Activated CD8-positive, alpha-beta memory T cell treated with anti-CD3 and anti-CD28 coated beads, Interleukin-2, amount 50 U/mL, for 4 hours (primary cell): Measurements from ENCODE around the gene PSMB2.
A peak's percentile ranks its signal among the peaks of the same experiment; 100 is the strongest.

Experiments used
- DNase-seq: peaks from one replicate; pipeline ENCODE4 v3.0.0-alpha.2; 2020

Gene PSMB2

DNA sequence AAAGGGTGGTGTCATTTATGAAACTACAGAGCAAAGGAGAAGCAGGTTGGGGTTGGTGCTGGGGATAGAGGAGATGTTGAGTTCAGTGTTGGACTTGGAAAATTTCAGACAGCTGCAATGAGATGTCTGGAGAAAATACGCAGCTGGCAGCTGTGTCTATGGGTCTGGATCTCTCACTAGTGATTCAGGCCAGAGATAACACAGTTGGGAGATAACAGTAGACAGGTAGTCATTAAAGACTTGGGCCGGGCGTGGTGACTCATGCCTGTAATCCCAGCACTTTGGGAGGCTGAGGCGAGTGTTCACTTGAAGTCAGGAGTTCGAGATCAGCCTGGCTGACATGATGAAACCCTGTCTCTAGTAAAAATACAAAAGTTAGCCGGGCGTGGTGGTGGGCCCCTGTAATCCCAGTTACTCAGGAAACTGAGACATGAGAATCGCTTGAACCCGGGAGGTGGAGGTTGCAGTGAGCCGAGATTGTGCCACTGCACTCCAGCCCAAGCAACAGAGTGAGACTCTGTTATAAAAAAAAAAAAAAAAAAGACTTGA, 70.7 kb downstream of the PSMB2 start:
- no peak for DNase-seq

DNA sequence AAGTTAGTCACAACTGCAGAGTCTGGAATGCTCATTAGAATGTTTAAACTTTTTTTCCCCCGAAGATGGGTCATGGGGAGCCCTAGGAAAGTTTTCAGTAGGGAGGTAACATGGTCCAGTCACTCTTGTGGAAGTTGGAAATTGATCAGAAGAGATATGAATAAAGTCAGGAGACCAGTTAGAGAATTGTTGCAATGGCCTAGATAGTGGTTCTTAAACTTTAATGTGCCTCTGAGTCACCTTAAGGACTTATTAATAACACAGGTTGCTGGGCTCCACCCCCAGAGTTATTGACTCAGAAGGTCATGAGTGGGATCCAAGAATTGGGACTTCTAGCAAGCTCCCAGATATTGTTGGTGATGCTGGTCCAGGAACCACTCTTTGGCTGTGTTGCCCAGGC, 71.4 kb downstream of the PSMB2 start:
- DNase-seq = no peak

DNA sequence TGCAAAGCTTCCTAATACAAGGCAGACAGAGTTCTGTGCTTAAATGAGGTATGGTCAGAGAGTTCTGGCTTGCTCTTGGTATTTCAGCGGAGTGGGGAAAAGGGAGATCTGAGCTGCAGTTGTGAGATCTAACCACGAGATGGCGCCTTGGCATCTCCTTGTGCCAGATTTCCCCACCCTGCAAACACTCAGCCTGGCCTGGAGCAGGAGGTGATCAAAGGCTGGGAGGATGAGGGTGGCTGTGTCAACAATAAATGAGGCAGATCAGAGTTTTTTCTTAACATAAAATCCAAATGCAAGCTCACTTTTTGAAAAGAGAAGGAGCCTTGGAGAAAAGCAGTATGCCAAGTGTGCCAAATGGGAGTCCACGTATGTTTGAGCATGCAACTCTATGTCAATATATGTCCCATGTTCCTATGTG, 72.3 kb downstream of the PSMB2 start:
- DNase-seq = peak; percentile 63

DNA sequence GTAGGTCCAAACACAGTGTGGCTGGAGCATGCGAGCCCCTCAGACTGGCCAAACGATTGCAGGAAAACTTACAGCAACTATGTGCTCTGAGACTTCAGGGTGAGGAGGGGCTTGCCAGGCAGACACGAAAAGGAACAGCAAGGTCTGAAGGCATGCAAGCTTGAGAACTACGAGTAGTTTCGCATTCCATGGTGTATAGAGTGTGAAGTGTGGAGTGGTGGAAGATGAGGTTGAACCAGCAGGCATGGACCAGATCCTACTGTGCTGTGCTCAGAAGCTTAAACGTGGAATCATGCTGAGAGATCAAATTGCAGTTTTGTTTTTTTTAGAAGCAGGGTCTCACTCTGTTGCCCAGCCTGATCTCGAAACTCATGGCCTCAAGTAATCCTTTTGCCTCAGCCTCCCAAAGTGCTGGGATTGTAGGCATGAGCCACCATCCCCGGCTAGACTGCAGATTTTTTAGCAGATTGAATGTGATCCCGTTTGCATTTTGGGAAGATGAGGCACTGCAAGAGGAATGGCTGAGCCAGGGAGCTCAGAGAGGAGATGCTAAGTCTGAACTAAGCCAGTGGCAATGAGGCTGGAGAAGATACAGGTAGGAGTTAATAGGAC, 73.3 kb downstream of the PSMB2 start:
- DNase-seq = no peak

DNA sequence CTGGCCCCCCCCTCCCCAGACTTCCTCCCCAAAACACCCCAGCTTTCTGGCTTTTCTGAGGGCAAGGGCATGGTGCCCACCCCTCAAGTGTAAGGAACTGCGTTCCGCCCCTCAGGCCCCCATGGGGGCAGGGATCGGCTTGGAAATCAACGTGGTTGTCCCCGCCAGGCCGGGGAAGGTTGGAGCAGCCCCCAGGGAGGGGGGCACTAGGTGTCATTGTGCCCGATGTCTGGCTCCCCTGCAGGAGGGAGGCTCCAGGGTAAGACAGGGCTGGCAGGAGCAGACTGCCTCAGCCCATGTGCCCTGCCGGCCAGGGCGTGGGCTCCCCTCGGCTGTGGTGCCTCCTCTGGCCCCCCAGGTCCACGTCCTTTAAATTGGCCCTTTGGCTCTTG, 75.6 kb downstream of the PSMB2 start:
- no peak for DNase-seq

DNA sequence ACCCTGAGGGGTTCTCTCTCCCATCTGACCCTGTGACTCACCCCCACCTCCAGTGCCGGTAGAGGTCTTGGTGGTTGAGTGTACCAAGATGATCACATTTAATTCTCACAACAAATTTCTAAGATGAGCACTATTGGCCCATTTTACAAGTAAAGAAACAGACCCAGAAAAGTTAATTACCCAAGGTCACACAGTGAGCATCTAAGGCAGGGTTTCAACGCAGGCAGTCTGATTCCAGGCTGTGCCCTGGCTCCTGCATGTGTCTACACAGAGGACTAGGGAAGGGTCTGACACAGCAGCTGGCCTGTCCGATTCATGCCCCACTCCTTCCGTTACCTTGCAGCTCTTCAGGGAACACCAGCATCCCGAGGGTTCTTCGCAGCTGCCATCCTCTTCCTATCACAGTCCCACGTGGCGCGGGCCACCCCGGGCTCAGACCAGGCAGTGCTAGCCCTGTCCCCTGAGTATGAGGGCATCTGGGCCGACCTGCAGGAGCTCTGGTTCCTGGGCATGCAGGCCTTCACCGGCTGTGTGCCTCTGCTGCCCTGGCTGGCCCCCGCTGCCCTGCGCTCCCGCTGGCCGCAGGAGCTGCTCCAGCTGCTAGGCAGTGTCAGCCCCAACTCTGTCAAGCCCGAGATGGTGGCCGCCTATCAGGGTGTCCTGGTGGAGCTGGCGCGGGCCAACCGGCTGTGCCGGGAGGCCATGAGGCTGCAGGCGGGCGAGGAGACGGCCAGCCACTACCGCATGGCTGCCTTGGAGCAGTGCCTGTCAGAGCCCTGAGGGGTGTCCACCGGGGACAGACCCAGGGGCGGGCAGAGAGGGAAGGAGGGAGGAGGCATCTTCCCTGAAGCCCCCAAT, 76.2 kb downstream of the PSMB2 start:
- DNase-seq = no peak

DNA sequence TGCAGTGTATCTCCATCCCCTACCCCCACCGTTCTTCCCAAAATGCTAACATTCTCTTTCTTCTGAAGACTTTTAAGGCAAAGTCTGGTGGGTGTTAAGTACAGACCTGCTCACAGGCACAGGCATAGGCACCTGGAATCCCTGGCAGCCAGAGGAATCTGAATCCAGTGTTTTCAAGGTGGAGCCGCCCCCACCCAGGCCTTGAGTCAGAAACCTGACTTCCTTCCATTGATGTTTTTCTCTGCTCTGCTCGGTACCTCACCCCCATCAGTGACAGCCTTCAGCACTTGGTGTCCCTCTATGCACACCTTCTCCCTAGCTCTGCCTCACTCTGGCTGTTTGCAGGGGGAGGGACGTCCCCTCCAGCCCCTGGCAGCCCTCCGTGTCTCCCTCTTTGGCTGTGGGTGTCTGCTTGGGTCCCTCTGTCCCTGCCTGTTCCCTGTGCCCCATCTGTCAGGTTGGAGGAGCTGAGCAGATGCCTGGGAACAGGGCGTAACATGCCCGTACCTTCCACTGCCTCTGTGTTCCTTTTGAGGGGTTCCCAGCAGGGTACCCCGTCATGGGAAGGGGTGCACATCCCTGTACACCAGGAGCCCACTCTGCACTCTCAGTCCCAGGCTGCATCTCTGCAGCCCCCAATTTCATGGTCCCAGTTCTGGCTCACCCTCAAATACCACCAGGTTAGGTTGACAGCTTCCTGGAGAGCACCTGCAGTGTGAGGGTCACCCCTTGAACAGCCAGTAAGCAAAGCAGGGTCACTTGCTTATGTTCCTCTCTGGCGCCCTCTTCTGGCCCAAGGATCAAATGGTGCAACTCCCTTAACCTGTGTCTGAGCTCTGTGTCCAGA, 77.1 kb downstream of the PSMB2 start:
- DNase-seq = peak; percentile 79

DNA sequence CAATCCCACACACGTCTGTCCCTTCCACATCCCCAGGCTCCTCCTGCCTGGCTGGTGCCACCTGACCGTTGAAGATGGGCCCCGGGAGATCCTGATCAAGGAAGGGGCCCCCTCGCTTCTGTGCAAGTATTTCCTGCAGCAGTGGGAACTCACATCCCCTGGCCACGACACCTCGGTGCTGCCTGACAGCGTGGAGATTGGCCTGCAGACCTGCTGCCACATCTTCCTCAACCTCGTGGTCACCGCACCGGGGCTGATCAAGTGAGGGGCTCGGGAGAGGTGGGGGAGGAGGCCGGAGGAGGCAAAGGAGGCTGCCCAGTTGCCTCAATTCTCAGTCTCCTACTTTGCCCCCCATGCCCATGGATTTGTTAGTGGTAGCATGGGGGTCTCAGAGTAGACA, 78.2 kb downstream of the PSMB2 start:
- DNase-seq = no peak

DNA sequence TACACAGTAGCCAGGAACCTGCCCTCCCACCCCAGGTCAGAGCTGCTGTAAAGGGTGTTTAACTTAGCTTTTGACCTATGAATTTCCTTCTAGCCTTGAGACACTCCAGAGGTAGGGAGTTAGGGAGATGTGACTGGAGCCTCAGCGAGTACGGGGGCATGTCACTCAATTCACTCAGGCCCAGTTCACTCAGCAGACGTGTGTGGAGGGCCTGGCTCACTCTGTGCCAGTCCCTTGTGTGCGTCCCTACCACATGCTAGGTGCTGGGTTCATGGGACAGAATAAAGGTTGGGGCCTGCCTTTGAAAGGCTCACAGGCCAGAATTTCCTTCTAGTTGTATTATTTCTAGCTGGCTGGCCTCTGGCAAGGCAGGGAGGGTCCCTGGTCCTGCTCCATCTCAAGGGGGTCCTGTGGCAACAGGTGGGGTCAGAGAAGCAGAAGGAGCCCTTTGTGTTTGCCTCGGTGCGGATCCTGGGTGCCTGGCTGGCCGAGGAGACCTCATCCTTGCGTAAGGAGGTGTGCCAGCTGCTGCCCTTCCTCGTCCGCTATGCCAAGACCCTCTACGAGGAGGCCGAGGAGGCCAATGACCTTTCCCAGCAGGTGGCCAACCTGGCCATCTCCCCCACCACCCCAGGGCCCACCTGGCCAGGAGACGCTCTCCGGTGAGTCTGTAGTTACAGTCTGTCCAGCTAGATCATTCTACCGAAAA, 79.2 kb downstream of the PSMB2 start:
- DNase-seq = no peak

DNA sequence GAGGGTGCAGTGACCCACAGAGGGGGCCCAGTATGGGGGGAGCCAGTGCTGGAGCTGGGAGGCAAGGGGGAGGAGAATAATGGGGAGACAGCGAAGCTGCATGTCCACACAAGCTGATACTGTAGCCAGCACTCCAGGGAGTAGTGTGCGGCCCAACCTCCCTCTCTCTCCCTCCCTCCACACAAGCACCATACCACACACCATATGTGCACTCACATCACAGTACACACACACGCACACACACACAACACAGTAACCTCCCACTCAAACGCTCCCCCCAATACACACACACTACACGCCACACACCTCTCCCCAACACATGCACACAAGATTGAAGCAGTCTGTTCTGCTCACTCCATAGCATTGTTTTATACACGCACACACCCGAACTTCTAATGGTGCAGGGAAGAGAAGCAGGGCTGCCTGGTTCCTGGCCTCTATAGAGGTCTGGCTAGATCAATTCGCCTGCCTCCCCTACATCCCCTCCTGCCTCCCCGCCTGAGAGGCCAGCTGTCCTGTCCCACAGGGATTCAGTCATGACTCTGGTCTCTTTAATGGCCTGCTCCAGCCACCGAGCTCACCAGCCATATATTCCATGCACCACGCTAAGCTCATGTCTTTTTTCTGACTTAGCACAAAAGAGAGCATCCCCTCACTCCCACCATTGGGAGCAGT, 79.9 kb downstream of the PSMB2 start:
- DNase-seq = no peak

DNA sequence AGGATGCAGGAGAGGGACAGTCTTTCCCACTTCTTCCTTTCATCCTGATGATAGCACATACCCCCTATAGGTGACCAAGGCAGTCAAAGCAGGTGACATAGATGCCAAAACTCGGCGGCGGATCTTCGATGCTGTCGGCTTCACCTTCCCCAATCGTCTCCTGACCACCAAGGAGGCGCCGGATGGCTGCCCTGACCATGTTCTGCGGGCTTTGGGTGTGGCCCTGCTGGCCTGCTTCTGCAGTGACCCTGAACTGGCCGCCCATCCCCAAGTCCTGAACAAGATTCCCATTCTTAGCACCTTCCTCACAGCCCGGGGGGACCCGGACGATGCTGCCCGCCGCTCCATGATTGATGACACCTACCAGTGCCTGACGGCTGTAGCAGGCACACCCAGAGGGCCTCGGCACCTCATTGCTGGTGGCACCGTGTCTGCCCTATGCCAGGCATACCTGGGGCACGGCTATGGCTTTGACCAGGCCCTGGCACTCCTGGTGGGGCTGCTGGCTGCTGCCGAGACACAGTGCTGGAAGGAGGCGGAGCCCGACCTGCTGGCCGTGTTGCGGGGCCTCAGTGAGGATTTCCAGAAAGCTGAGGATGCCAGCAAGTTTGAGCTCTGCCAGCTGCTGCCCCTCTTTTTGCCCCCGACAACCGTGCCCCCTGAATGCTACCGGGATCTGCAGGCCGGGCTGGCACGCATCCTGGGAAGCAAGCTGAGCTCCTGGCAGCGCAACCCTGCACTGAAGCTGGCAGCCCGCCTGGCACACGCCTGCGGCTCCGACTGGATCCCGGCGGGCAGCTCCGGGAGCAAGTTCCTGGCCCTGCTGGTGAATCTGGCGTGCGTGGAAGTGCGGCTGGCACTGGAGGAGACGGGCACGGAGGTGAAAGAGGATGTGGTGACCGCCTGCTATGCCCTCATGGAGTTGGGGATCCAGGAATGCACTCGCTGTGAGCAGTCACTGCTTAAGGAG, 80.8 kb downstream of the PSMB2 start:
- no peak for DNase-seq

DNA sequence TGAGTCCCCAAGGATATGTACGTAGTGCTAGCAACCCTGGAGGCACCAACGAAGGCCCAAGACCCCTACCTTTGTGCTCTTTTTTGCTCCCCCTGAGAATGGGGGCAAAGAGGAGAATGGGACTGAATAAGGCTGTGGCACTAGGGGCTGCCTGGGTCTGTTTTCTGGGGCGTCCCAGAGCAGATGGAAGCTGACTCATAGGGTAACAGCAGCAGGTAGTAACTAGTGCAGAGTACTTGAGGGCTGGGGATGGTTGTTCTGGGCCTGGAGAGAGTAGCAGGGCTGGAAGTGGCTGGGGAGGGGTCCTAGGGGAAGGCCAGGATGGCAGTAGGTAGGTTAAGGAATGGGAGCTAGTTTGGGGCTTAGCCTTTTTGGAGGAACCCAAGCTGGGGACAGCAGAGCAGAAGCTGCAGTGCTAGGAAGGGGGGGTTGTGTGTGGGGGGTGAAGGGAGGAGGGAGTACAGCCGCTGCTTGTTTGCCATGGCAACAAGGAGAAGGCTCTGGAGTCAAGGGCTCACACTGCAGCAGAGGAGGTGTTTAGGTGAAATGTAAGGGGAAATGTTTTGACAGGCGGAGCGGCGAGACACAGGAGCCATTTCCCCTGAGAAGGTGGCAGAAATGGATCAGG, 81.9 kb downstream of the PSMB2 start:
- no peak for DNase-seq

DNA sequence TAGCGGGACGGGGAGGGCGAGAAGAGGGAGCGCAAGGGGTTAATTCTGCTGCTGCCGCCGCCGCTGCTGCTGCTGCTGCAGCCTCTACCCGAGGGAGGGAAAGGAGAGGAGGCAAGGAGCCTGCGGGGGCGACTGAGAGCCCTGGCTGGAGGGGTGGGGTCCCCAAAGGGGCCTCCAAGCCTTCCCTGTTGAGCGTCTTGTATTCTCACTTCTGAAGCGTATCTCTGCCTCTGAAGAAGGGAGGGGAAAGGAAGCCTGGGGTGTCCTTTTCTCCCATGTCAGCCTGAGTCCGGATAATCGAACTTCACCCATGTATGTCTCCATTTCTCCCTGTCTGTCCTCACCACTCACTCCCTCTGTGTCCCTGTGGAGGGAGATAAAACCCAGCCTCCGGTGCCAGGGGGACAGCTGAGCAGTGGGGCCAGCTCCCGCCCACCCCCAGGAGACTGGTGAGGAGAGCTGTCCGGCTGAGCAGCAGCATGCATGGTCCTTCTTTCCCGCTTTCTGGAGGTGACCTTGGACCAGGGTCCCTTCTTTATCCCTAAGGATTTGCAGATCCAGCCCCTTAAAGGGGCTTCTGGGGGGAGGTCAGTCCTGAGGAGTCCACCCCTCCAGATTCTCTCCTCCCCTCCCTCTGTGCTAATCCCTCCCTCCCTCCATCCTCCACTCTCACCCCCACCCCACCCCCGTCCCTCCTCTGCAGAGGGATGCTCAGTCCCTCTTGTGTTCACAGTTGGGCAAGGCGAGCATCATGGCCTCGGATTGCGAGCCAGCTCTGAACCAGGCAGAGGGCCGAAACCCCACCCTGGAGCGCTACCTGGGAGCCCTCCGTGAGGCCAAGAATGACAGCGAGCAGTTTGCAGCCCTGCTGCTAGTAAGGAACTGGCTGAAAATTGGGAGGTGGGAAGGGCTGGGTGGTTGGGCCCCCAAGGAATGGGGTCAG, 82.7 kb downstream of the PSMB2 start:
- DNase-seq = no peak

DNA sequence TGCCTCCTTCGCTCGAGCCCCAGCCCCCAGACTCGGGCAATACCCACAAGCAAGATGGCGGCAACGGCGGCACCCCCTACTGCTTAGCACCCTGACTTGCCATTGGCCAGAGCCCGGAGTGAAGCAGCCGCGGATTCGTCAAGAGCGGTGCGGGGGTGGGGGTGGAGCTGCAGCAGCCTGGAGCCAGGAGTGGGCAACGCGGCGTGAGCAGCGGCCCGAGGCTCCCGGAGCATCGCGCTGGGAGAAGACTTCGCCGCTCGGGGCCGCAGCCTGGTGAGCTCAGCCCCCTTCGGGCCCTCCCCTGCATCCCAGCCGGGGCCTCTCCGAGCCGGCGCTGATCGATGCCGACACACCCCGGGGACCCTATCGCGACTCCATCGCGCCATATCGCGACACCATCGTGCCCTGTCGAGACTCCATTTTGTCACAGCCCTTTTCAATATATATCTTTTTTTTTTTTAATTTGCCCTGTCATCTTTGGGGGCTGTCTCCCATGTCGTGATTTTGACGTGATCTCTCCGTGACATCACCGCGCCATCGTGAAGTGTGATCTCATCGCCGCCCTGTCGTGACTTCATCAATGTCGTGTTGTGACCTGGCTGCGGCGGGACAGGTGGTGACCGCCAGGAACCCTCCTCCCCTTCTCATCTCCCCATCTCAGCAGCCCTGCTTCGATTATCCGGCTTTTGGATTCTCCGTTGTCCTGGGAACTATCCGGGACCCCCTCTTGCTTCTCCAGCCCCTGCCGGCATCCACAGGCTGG, 83.5 kb downstream of the PSMB2 start, which contains the start of gene NCDN:
Gene NCDN, plus strand, starts transcription at position 189 of the 763 bp plus-strand sequence. Its CDS starts 392 bp downstream, at position 581.
- peak; percentile 95 for DNase-seq

DNA sequence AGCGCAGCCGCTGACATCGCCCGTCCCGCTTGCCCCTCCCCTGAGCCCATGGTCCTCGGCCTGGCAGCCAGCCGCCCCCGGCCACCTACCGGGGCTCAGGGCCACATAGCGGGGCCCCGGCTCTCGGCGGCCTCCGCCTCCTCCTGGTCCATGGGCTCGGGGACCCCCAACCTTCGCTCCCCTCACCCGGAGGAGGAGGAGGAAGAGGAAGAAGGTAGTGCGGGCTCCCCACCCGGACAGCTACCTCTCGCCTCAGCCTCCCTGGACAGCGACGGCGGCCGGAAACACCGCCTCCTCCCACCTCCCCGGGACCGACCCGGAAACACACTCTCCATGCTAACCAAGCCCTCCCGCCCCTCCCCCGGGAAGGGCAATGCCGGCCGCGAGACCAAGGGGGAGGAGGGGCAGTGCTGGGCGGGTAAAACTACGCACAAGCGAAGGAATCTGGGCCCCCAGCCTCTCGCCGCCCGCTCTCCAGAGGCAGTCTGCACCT, 84.2 kb downstream of the PSMB2 start, which contains the start of gene KIAA0319L:
Gene KIAA0319L, minus strand, starts transcription at position 286 of the 493 bp plus-strand sequence. CDS start 2,912 bp downstream, outside the sequence.
- no peak for DNase-seq

DNA sequence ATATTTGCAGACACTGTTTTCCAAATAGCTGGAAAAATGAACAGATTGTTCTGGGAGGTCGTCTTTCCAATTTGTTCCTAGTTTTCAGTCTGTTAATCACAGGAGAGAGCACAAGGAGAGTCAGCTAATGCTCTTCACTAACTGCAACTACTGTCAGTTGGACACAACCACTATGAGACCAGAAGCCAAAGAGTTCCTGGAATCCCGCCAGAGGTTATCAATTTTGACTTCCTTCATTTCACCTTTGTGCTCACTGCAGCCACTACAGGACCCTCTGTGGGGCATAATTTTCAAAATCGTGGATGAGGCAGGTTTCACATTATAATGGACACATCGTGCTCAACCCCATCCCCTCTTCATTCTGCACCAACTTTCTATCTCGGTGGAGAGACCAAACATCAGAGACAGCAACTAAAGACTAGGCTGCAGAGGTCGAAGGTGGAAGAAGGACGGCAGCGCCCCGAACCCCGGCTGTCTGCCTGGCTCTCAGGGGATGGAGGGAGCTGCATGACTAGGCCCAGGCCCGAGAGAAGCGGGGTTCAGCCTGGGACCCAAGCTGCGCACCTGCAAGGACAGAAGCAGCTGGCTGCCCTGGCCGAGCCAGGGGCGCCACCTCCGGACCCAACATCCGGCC, 84.7 kb downstream of the PSMB2 start:
- no peak for DNase-seq
